Measurements from ENCODE around the gene KLF1.
"Not testable (repeated sequence)": the region's sequence is repeated elsewhere in the genome, so short reads cannot be mapped to it uniquely, and the experiment has no call there.

Gene KLF1

DNA sequence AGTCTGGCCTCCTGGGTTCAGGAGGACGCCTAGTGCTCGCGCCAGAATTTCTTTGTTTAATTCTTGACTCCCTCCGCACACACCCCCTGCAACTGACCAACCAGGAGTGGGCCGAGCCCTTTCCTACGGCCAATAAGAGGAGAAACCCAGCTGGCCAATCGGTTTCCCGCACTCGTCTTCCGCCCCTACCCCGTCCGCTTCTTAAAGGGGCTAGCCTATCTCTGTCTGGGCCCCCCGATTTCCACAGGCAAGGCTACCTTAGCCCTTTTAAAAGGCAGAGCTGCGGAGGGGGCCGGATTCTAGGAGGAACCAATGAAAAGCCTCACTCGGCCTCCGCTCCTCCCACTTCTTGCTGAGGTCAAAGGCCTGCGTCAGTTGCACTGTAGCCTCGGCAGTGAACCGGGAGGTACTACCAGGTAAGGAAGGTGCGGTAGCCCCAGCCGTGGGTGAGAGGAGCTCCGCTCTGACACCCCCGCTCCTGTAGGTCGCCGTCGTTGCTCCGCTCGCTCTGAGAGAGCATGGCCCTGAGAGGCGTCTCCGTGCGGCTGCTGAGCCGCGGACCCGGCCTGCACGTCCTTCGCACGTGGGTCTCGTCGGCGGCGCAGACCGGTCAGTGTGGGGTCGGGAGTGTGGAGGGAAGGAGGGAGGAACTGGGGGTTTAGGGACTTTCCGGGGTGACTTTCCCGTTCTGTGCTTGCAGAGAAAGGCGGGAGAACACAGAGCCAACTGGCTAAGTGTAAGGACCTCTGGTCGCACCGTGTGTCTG is 4.0 kb upstream of the KLF1 start, which contains the start of gene GCDH:
Gene GCDH (plus strand): TSS at position 374 of the 766 bp plus-strand sequence. CDS start 145 bp downstream, at position 519.
- DNase-seq, result peak; percentile 98

DNA sequence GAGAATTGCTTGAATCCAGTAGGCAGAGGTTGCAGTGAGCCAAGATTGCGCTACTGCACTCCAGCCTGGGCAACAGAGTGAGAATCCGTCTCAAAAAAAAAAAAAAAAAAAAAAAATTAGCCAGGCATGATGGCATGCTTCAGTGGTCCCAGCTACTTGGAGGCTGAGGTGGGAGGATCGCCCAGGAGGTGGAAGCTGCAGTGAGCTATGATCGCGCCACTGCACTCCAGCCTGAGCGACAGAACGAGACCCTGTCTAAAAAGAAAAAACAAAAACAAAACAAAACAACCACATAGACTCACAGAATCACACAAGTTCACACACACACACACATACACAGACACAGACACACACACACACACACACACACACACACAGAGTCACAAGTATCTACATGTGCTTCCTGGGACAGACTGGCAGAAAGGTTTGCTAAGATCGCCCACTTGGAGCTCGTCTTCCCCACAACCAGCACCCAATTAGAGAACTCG is 3.3 kb upstream of the KLF1 start:
- DNase-seq, result not testable (repeated sequence)

DNA sequence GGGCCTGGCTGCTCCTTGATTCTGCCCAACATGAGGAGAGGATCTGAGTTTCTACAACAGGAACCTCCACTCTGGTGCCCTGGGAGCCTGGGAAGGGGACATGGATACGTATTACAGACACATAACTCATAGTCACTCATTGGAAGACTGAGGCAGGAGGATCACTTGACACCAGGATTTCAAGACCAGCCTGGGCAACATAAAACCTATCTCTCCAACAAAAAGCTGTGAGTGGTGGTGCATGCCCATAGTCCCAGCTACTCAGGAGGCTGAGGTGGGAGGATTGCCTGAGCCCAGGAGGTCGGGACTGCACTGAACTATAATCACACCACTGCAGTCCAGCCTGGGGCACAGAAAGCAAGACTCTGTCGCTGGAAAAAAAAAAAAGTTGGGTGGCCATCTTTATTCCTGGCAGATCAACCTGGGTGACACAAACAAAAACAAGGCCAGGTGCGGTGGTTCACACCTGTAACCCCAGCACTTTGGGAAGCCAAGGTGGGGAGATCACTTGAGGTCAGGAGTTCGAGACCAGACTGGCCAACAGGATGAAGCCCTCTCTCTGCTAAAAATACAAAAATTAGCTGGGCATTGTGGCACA is 1.1 kb upstream of the KLF1 start:
- DNase-seq, result no peak

DNA sequence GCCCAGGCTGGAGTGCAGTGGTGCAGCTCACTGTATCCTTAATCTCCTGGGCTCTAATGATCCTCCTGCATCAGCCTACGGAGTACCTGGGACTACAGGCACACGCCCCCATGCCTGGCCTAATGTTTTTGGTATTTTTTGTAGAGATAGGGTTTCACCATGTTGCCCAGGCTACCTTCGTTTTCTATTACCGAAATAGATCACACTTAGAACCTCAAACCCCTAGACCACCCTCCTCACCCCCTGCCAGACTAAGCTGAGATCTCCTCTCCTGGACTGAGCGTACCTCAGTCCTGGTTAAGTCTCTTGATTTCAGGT is 391 bp downstream of the KLF1 start:
- no peak for DNase-seq

DNA sequence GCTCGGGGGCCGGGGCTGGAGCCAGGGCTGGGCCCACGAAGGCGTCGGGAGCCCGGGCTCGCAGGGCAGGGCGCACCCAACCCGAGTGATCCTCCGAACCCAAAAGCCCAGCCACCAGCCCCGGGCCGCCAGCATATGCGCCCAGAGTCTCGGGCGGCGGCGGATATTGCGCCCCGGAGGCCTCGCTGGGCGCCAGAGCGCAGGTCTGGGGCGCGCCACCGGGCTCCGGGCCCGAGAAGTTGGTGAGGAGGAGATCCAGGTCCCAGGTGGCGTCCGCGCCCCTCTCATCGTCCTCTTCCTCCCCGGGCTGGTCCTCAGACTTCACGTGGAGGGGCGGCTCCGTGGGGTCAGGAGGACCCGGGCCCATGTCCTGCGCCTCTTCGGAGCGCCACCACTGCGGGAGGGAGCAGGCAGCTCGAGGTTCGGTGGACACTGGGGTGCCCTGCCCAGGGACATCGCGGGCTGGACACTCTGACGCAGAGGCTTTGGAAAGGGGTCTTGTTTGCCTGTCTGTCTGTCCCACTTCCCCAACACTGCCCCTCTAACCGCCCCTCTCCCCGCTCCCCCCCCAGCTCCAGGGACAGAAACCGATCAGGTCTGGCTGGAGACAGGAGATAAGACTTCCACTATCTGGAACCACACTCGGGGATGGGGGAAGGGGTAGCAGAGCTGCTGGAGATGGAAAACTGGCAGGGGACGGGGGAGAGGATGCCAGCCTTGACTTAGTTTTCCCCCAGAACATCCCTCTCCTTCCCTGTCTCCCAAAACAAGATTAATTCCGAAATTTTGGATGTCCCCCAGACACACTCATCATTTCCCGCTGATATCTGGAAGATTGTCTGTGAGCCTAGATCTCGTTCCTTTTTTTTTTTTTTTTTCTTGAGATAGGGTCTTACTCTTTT is 1.0 kb downstream of the KLF1 start:
- DNase-seq, result no peak

DNA sequence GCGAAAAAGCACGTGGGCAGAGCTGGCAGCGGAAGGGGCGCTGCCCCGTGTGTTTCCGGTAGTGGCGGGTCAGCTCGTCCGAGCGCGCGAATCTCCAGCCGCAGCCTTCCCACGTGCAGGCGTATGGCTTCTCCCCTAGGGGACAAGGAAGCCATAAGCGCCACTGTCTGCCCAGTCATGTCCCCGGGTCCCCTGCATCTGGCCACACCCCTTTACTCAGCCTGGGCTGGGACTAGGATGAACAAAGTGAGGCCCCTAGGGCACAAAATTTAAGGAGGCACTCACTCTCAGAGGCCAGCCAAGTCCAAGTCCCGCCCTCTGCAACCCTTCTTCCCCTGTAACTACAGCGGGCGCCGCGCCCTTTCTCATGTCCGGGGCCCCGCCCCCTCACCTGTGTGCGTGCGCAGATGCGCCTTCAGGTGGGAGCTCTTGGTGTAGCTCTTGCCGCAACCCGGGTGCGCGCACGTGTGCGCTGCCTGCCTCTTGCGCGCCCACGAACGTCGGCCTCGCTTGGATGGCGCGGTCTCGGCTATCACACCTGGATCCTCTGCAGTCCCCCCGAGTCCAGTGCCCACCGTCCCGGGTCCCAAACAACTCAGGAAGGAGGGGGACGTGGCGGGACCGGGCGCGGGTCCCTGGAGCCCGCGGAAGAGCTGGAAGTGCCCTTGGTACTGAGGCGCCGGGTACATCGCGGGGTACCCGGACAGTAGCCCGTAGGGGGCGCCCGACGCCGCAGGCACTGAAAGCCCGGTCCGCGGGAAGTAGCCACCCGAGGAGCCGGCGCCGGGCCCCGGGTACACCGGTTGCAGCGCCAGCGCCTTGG is 1.9 kb downstream of the KLF1 start:
- DNase-seq, result peak; percentile 41

DNA sequence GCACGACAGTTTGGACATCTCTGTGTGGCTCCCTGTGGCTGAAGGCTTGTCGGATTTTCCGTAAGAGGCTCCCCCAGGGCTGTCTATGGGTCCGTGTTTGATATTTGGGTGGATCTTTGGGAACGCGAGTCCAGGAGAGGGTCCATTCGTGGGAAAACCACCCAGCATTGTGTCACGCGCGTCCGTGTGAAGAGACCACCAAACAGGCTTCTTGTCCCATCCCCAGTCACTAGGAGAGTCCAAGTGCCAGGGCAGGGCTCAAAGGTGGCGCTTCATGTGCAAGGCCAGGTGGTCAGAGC is 2.4 kb downstream of the KLF1 start:
- DNase-seq, result no peak

DNA sequence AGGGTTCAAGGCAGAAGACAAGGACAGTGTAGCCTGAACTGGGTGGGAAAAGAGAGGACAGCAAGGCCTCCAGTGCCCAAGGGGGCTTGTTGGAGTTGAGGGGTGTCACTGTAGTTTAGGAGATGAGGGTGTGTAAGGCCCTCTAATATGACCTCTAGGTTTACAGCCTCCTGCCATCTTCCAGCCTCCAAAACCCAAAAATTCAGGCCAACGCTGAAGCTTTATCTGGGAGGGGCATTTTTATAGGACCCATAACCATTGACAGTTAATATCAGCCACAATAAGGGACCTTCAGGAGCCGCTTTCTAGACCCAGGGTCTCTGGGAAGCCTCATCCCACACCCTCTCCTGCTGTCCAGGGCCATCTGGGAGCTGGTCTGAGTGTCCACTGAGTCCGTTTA is 2.8 kb downstream of the KLF1 start:
- no peak for DNase-seq

DNA sequence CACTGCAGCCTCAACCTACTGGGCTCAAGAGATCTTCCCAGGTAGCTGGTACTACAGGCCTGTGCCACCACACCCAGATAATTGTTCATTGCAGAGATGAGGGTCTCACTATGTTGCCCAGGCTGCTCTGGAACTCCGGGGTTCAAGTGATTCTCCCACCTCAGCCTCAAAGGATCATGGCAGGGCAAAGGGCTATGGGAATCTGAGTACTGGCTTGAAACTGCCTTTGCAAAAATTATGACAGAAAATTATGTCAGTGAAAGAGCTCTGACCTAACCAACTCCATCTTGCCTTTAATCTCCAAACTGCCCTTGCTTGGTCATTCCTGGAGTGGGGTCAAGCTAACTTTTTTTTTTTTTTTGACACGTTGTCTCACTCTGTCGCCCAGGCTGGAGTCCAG is 4.4 kb downstream of the KLF1 start:
- DNase-seq, result no peak

DNA sequence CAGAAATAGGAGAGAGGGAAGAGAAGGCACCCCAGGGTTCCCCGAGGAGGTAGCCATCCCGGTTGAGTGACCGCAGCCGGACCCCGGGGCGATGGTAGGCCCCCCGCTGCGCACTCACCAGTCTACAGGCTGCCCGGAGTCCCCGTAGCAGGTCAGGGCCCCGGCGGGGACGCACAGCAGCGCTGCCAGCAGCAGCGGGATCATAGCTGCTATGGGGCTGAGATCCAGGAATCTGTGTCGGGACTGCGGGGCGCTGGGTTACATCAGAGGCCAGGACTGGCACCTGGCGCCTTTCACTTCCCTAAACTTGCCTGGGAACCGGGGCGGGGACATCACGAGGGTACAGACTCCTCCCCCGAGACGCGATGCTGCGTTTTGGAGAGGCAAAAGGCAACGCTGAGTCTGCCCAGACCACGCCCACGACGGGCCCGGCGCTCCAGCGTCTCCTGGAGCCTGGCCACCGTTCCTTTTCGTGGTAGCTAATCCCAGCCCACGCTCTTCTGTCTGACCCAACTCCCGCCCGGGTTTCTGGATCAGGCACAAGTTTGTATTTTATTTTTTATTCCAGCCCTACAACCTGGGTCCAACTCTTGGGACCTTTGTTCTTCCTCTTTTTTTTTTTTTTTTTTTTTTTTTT is 5.7 kb downstream of the KLF1 start, which contains the start of gene DNASE2:
Gene DNASE2 (minus strand): TSS at position 278 of the 637 bp plus-strand sequence. CDS start 74 bp downstream, at position 204.
- DNase-seq, result peak; percentile 85

DNA sequence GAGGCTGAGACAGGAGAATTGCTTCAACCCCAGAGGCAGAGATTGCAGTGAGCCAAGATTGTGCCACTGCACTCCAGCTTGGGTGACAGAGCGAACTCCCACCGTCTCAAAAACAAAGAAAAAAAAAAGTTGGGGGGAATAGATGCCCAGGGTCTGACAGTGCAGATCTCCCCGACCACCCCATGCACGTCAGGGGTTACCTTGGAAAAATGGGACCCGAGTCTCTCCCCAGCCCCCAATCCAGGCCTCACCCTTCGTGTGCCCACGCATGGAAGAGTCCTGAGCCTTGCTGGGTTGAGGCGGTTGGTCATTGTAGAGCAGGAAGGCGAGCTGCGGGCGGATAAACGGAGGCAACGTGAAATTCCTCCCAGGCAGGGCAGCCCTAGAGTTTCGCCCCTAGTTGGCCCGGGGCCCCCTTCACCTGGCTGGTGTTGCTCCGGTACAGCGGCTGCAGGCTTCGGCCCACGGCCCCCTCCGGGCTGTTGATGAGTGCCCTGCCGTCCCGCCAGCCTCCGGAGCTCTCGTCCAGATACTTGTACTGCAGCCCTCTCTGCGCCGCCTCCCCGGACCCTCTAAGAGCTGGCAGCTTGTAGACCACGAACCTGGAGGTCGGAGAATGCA is 6.3 kb downstream of the KLF1 start:
- no peak for DNase-seq

DNA sequence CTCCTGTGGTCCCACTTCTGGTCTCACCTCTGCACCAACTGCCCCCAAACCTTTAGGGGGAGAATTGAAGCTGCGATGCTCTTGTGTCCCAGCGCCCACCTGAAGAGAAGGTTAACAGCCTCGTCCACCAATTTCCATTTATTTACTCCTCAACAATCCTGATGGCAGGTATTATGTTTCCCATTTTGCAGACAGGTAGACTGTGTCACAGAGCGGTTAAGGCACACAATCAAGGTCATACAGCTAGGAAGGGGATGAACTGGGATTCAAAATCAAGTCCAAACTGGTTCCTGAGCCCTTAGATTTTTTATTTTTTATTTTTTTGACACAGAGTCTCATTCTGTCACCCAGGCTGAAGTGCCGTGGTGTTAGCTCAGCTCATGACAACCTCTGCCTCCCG is 11.9 kb downstream of the KLF1 start:
- DNase-seq, result no peak

DNA sequence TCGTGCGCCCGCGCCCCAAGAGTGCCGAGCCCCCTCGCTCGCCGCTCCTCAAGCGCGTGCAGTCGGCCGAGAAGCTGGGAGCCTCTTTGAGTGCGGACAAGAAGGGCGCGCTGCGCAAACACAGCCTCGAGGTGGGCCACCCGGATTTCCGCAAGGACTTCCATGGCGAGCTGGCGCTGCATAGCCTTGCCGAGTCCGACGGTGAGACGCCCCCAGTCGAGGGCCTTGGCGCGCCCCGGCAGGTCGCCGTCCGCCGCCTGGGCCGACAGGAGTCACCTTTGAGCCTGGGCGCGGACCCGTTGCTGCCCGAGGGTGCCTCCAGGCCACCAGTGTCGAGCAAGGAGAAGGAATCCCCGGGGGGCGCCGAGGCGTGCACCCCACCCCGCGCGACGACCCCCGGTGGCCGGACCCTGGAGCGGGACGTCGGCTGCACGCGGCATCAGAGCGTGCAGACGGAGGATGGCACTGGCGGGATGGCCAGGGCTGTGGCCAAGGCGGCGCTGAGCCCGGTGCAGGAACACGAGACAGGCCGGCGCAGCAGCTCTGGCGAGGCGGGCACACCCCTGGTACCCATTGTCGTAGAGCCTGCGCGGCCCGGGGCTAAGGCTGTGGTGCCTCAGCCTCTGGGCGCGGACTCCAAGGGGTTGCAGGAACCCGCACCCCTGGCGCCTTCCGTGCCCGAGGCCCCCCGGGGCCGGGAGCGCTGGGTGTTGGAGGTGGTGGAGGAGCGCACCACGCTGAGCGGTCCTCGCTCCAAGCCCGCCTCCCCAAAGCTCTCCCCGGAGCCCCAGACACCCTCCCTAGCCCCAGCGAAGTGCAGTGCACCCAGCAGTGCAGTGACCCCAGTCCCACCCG is 12.9 kb downstream of the KLF1 start:
- DNase-seq, result no peak

DNA sequence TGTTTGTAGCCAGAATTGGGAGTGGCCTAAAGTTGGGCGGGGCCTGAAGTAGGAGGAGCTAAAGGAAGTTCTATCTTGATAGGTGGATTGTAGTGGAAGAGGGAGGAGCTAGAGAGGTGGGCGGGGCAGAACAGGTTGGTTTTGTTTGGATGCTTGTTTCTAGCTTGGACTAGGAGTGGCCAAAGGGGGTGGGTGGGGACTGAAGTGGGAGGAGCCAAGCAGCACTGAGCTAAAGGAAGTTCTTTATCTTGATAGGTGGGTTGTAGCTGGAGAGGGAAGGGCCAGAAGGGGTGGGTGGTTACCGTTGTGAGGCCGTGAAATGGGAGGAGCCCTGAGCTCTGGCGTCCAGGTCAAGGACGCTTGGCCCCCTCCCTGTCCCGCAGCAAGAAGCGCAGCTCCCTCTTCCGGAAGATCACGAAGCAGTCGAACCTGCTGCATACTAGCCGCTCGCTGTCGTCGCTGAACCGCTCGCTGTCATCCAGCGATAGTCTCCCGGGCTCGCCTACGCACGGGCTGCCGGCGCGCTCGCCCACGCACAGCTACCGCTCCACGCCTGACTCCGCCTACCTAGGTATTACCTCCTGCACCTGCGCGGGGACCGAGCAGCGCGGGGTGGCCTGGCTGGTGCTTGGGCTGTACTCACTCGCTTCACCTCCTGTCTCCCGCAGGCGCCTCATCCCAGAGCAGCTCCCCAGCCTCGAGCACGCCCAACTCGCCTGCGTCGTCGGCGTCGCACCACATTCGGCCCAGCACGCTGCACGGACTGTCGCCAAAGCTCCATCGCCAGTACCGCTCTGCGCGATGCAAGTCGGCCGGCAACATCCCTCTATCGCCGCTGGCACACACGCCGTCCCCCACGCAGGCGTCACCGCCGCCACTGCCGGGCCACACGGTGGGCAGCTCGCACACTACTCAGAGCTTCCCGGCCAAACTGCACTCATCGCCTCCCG is 13.8 kb downstream of the KLF1 start:
- DNase-seq, result peak; percentile 59

DNA sequence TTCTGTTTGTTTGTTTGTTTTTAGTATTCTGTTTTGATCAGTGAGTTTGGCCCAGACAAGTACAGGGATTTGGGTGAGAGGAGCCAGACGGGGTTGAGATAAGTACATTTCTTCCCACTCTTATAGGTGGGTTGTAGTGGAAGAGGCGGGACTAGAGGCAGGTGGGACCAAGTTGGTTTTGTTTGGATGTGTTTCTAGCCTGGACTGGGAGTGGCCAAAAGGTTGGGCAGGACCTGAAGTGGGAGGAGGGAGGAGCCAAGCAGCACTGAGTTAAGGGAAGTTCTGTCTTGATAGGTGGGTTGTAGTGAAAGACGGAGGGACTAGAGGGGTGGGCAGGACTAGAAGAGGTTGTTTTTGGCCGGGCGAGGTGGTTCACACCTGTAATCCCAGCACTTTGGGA is 14.7 kb downstream of the KLF1 start:
- no peak for DNase-seq

DNA sequence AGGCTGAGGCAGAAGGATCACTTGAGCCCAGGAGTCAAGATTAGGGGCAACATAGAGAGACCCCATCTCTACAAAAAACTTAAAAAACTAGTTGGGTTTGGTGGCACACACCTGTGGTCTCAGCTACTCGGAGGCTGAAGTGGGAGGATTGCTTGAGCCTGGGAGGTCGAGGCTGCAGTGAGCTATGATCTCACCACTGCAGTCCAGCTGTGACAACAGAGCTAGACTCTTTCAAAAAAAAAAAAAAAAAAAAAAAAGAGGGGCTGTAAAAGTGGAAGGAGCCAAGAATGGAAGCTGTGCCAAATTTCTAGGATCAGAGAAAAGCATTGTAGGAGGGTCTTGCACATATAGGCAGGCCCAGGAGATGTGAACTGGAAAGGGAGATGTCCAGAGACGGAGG is 15.3 kb downstream of the KLF1 start:
- DNase-seq, result no peak

DNA sequence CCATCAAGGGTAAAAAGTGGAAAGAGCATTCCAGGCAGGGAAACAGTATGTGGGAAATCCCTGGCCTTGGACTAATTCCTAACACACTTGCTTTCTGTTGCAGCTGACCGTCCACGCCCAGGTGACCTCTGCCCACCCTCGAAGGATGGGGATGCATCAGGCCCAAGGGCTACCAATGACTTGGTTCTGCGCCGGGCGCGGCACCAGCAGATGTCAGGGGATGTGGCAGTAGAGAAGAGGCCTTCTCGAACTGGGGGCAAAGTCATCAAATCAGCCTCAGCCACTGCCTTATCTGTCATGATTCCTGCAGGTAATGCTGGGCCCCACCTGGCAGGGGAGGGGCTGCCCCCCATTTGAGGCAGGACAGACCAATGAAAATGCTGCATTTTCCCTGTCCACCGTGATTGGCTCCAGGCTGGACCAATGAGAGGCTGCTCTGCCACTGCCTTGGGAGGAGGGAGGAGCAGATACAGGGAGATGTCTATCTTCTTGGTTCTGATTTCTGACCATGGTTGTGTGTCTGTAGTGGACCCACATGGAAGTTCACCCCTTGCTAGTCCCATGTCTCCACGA is 18.4 kb downstream of the KLF1 start:
- DNase-seq, result no peak

DNA sequence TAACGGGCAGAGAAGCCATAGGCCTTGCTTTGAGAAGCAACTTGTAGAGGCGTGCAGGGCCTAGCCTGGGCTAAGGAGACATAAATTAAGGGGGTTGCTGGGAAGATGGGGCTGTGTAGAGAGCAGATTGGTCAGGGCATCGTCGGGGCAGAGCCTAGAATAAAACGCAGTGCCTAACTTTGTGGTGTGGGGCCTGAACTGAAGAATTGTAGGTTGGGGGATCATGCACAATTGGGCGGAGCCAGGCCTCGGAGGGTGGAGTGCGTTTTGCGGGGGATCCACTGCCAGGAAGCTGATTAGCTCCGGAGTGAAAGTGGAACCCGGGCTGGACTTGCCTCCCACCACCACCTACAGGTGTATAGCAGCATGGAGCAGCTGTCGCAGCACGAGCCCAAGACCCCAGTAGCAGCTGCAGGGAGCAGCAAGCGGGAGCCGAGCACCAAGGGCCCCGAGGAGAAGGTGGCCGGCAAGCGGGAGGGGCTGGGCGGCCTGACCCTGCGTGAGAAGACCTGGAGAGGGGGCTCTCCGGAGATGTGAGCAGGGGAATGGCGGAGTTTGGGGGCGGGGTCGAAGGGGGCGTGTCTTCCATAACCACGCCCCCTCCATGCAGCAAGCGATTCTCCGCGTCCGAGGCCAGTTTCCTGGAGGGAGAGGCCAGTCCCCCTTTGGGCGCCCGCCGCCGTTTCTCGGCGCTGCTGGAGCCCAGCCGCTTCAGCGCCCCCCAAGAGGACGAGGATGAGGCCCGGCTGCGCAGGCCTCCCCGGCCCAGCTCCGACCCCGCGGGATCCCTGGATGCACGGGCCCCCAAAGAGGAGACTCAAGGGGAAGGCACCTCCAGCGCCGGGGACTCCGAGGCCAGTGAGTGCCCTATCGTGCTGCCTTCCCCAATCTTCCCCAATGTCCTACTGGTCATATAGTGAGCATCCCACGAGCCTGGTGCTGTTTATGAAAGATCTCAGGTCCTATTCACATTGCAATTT is 19.6 kb downstream of the KLF1 start:
- peak; percentile 61 for DNase-seq

Measured in fibroblast of skin of right quadriceps (primary cell).